Measurements from ENCODE around the gene NT5M.
A peak's percentile ranks its signal among the peaks of the same experiment; 100 is the strongest.
"Not testable (repeated sequence)": the region's sequence is repeated elsewhere in the genome, so short reads cannot be mapped to it uniquely, and the experiment has no call there.

Gene NT5M

GRCh38 chr17:17377071-17377967 is 74.1 kb downstream of the NT5M start:
- DNase-seq: no peak

- DNase-seq: no peak
Measured at GRCh38 chr17:17379197-17379991, 76.2 kb downstream of the NT5M start.

GRCh38 chr17:17380145-17380925 is 77.2 kb downstream of the NT5M start:
- DNase-seq: no peak

- DNase-seq: no peak
Measured at GRCh38 chr17:17381446-17382064, 78.4 kb downstream of the NT5M start.

- DNase-seq: no peak
Measured at GRCh38 chr17:17382065-17382459, 78.9 kb downstream of the NT5M start.

- DNase-seq: no peak
Measured at GRCh38 chr17:17382971-17383370, 79.8 kb downstream of the NT5M start.

GRCh38 chr17:17383431-17384290 is 80.5 kb downstream of the NT5M start:
- not testable (repeated sequence) for DNase-seq

GRCh38 chr17:17384291-17384615 is 81.1 kb downstream of the NT5M start:
- no peak for DNase-seq

- no peak for DNase-seq
Measured at GRCh38 chr17:17384961-17385360, 81.8 kb downstream of the NT5M start.

- DNase-seq: no peak
Measured at GRCh38 chr17:17385491-17385890, 82.3 kb downstream of the NT5M start.

GRCh38 chr17:17386094-17386800 is 83.1 kb downstream of the NT5M start:
- DNase-seq: no peak

- DNase-seq: no peak
Measured at GRCh38 chr17:17387017-17387497, 83.9 kb downstream of the NT5M start.

GRCh38 chr17:17387498-17388362 is 84.6 kb downstream of the NT5M start:
- DNase-seq: no peak

- no peak for DNase-seq
Measured at GRCh38 chr17:17388657-17389496, 85.7 kb downstream of the NT5M start.

- DNase-seq: peak; percentile 34 to 66 (median 60)
Measured at GRCh38 chr17:17391668-17392370, 88.6 kb downstream of the NT5M start.

- DNase-seq: no peak
Measured at GRCh38 chr17:17393976-17394375, 90.8 kb downstream of the NT5M start.

- DNase-seq: no peak
Measured at GRCh38 chr17:17394494-17394893, 91.3 kb downstream of the NT5M start.

- no peak for DNase-seq
Measured at GRCh38 chr17:17395246-17395802, 92.2 kb downstream of the NT5M start.
